ENCODE measurements around the gene MRPL42.
"Not testable (repeated sequence)": the region's sequence is repeated elsewhere in the genome, so short reads cannot be mapped to it uniquely, and the experiment has no call there.

MRPL42 gene

GRCh38 chr12:93447555-93448290 is 19.6 kb upstream of the MRPL42 start:
- no peak for DNase-seq

- no peak for DNase-seq
These were observed 18.5 kb upstream of the MRPL42 start for GRCh38 chr12:93448796-93449195.

GRCh38 chr12:93449277-93449676 is 18.0 kb upstream of the MRPL42 start:
- DNase-seq: no peak

GRCh38 chr12:93451423-93452158 is 15.7 kb upstream of the MRPL42 start:
- DNase-seq: no peak

- no peak for DNase-seq
These were observed 13.7 kb upstream of the MRPL42 start for GRCh38 chr12:93453633-93454032.

- no peak for DNase-seq
These were observed 11.2 kb upstream of the MRPL42 start for GRCh38 chr12:93456077-93456476.

- DNase-seq: no peak
These were observed 8.2 kb upstream of the MRPL42 start for GRCh38 chr12:93459097-93459496.

- no peak for DNase-seq
These were observed 7.3 kb upstream of the MRPL42 start for GRCh38 chr12:93460003-93460402.

- no peak for DNase-seq
These were observed 6.4 kb upstream of the MRPL42 start for GRCh38 chr12:93460902-93461301.

GRCh38 chr12:93461503-93461902 is 5.8 kb upstream of the MRPL42 start:
- no peak for DNase-seq

GRCh38 chr12:93465841-93466240 is 1.5 kb upstream of the MRPL42 start:
- DNase-seq: no peak

- no peak for DNase-seq
These were observed 526 bp upstream of the MRPL42 start for GRCh38 chr12:93466625-93467350.

- DNase-seq: no peak
These were observed 676 bp downstream of the MRPL42 start for GRCh38 chr12:93468008-93468371.

GRCh38 chr12:93469386-93469785 is 2.1 kb downstream of the MRPL42 start:
- DNase-seq: no peak

- no peak for DNase-seq
These were observed 9.2 kb downstream of the MRPL42 start for GRCh38 chr12:93476555-93476954.

- no peak for DNase-seq
These were observed 15.4 kb downstream of the MRPL42 start for GRCh38 chr12:93482721-93483120.

- no peak for DNase-seq
These were observed 16.0 kb downstream of the MRPL42 start for GRCh38 chr12:93483151-93483807.

- no peak for DNase-seq
These were observed 17.1 kb downstream of the MRPL42 start for GRCh38 chr12:93484315-93484981.

- DNase-seq: not testable (repeated sequence)
These were observed 25.5 kb downstream of the MRPL42 start for GRCh38 chr12:93492808-93493207.

GRCh38 chr12:93494096-93494495 is 26.8 kb downstream of the MRPL42 start:
- no peak for DNase-seq

GRCh38 chr12:93497456-93497855 is 30.1 kb downstream of the MRPL42 start:
- DNase-seq: no peak

- not testable (repeated sequence) for DNase-seq
These were observed 31.5 kb downstream of the MRPL42 start for GRCh38 chr12:93498813-93499212.

- no peak for DNase-seq
These were observed 32.9 kb downstream of the MRPL42 start for GRCh38 chr12:93500201-93500600.

Measured in activated CD8-positive, alpha-beta memory T cell treated with anti-CD3 and anti-CD28 coated beads, Interleukin-2, amount 50 U/mL, for 48 hours (primary cell).